Breast epithelium (tissue), 3 donors: ENCODE data around the gene RNF123.
"Not testable (repeated sequence)": the region's sequence is repeated elsewhere in the genome, so short reads cannot be mapped to it uniquely, and the experiment has no call there.

ENCODE experiments used
- POLR2AphosphoS5 ChIP-seq, 3 donors: sonication (generic); formaldehyde crosslinking; IDR thresholded peaks; one replicate each; pipeline ENCODE4 v1.6.1; 2017; ENCODE audit warnings: antibody characterized with exemption in 3 of 3
- TF ChIP-seq, protein P1 (sequence below), 3 donors: fragments of 450-650 bp; IDR thresholded peaks; one replicate each; pipeline ENCODE4 v1.5.1; 2016 to 2017; ENCODE audit warnings: antibody characterized with exemption in 3 of 3, mild to moderate bottlenecking in 3 of 3, moderate library complexity in 3 of 3

- TF ChIP-seq, protein P1, sequence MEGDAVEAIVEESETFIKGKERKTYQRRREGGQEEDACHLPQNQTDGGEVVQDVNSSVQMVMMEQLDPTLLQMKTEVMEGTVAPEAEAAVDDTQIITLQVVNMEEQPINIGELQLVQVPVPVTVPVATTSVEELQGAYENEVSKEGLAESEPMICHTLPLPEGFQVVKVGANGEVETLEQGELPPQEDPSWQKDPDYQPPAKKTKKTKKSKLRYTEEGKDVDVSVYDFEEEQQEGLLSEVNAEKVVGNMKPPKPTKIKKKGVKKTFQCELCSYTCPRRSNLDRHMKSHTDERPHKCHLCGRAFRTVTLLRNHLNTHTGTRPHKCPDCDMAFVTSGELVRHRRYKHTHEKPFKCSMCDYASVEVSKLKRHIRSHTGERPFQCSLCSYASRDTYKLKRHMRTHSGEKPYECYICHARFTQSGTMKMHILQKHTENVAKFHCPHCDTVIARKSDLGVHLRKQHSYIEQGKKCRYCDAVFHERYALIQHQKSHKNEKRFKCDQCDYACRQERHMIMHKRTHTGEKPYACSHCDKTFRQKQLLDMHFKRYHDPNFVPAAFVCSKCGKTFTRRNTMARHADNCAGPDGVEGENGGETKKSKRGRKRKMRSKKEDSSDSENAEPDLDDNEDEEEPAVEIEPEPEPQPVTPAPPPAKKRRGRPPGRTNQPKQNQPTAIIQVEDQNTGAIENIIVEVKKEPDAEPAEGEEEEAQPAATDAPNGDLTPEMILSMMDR (IDR thresholded peaks at IDR 0.05): not testable (repeated sequence)
- TF ChIP-seq POLR2AphosphoS5 (IDR thresholded peaks at IDR 0.05): not testable (repeated sequence)
These were observed 4.3 kb upstream of the RNF123 start for GRCh38 chr3:49685103-49685502.
